ENCODE measurements around the gene ARHGAP26.

Gene ARHGAP26

GRCh38 chr5:142745268-142745667 is 24.9 kb upstream of the ARHGAP26 start:
- no peak for TF ChIP-seq CTCF (IDR thresholded peaks at IDR 0.05)

- no peak for TF ChIP-seq CTCF (IDR thresholded peaks at IDR 0.05)
Observed at GRCh38 chr5:142746532-142747433, 23.4 kb upstream of the ARHGAP26 start.

GRCh38 chr5:142748132-142748531 is 22.0 kb upstream of the ARHGAP26 start:
- TF ChIP-seq CTCF (IDR thresholded peaks at IDR 0.05), result no peak

GRCh38 chr5:142748568-142749249 is 21.5 kb upstream of the ARHGAP26 start:
- TF ChIP-seq CTCF (IDR thresholded peaks at IDR 0.05), result peak; percentile 57; the same call in 1 of the 2 replicates

GRCh38 chr5:142749321-142749720 is 20.9 kb upstream of the ARHGAP26 start:
- no peak for TF ChIP-seq CTCF (IDR thresholded peaks at IDR 0.05)

- no peak for TF ChIP-seq CTCF (IDR thresholded peaks at IDR 0.05)
Observed at GRCh38 chr5:142753116-142753631, 17.0 kb upstream of the ARHGAP26 start.

GRCh38 chr5:142754031-142754430 is 16.1 kb upstream of the ARHGAP26 start:
- TF ChIP-seq CTCF (IDR thresholded peaks at IDR 0.05), result no peak
